K562 (cell line): ENCODE results near the gene TAF12. TPM values are rescaled to one million over a fixed set of nuclear protein-coding genes. Genes with fewer than 3 reads are reported as not detected.
A peak's percentile ranks its signal among the peaks of the same experiment; 100 is the strongest.

Source experiments
- ARNT ChIP-seq, 2 experiments: fragments of 450-650 bp; IDR thresholded peaks; 2 replicates each; pipeline ENCODE4 v1.6.1; 2016; ENCODE audit warnings: mild to moderate bottlenecking in 1 of 2
- BCL6 ChIP-seq: fragments of 250-450 bp; sonication (Bioruptor Pico); IDR thresholded peaks from 2 replicates; pipeline ENCODE4 v1.4.0; 2020
- DNMT1 ChIP-seq: fragments of 450-650 bp; IDR thresholded peaks from 2 replicates; pipeline ENCODE4 v1.6.1; 2016; ENCODE audit warnings: antibody characterized with exemption, mild to moderate bottlenecking
- ETV5 ChIP-seq: sonication (generic); formaldehyde crosslinking; IDR thresholded peaks from 2 replicates; pipeline ENCODE4 v1.4.0; 2020; ENCODE audit warnings: low read depth, mild to moderate bottlenecking, missing genetic modification reagents
- ETV6 ChIP-seq, 3 experiments: fragments of 150-350 bp in 1 of 3; sonication (generic) in 1 of 3; formaldehyde crosslinking in 1 of 3; IDR thresholded peaks; 2 replicates each; pipeline versions ENCODE4 v1.6.1 to v1.8.0; 2014 to 2022; ENCODE audit warnings: borderline replicate concordance in 2 of 3, low read depth in 2 of 3, antibody characterized with exemption in 1 of 3, low read length in 1 of 3, mild to moderate bottlenecking in 1 of 3, missing genetic modification reagents in 1 of 3
- FOSL1 ChIP-seq: fragments of 200-800 bp; sonication (Bioruptor generic); conservative IDR thresholded peaks from 2 replicates; pipeline ENCODE4 v1.6.1; 2016; ENCODE audit warnings: missing genetic modification characterization, missing compliant biosample characterization
- GABPA ChIP-seq: fragments of 200-800 bp; sonication (Bioruptor generic); conservative IDR thresholded peaks from 2 replicates; pipeline ENCODE4 v1.6.1; 2016; ENCODE audit warnings: low read depth, missing genetic modification characterization, missing compliant biosample characterization
- GATAD2B ChIP-seq: fragments of 450-650 bp; IDR thresholded peaks from 2 replicates; pipeline ENCODE4 v1.6.1; 2017; ENCODE audit warnings: mild to moderate bottlenecking, borderline replicate concordance
- KLF1 ChIP-seq: fragments of 450-650 bp; IDR thresholded peaks from 2 replicates; pipeline ENCODE4 v1.6.1; 2016; ENCODE audit warnings: missing genetic modification characterization, missing compliant biosample characterization
- NCOA4 ChIP-seq: fragments of 450-650 bp; IDR thresholded peaks from 2 replicates; pipeline ENCODE4 v1.6.1; 2018; ENCODE audit warnings: mild to moderate bottlenecking; ENCODE audit not compliant: partially characterized antibody
- NFE2L1 ChIP-seq: fragments of 450-650 bp; IDR thresholded peaks from 2 replicates; pipeline ENCODE4 v1.6.1; 2016; ENCODE audit warnings: missing genetic modification characterization, low read depth, mild to moderate bottlenecking, missing compliant biosample characterization, moderate library complexity, borderline replicate concordance
- NRF1 ChIP-seq, 2 experiments: fragments of 450-650 bp; IDR thresholded peaks in 1 of 2; conservative IDR thresholded peaks in 1 of 2; 2 replicates each; pipeline ENCODE4 v1.6.1; 2014; ENCODE audit warnings: mild to moderate bottlenecking in 2 of 2
- POLR2AphosphoS2 ChIP-seq: IDR thresholded peaks from 2 replicates; pipeline ENCODE4 v1.6.1; 2012; ENCODE audit warnings: low read length, improper control_type of control experiment
- POLR2B ChIP-seq: fragments of 450-650 bp; IDR thresholded peaks from 2 replicates; pipeline ENCODE4 v1.6.1; 2018; ENCODE audit warnings: low read depth; ENCODE audit not compliant: partially characterized antibody
- POLR2H ChIP-seq: IDR thresholded peaks from 2 replicates; pipeline ENCODE4 v1.6.1; 2016; ENCODE audit warnings: missing genetic modification characterization, low read depth, mild to moderate bottlenecking, control low read depth, missing compliant biosample characterization, moderate library complexity
- PTRF ChIP-seq: fragments of 450-650 bp; IDR thresholded peaks from 2 replicates; pipeline ENCODE4 v1.6.1; 2016; ENCODE audit warnings: mild to moderate bottlenecking, missing genetic modification characterization, missing compliant biosample characterization
- RBM17 ChIP-seq: fragments of 200-400 bp; formaldehyde crosslinking; IDR thresholded peaks from 2 replicates; pipeline ENCODE4 v1.6.1; 2017; ENCODE audit warnings: low read depth, mild to moderate bottlenecking, low read length, borderline replicate concordance
- RBM25 ChIP-seq: fragments of 200-400 bp; formaldehyde crosslinking; IDR thresholded peaks from 2 replicates; pipeline ENCODE4 v1.6.1; 2018; ENCODE audit warnings: low read length, low read depth, moderate library complexity; ENCODE audit not compliant: severe bottlenecking
- SP1 ChIP-seq: sonication (generic); formaldehyde crosslinking; IDR thresholded peaks from 2 replicates; pipeline ENCODE4 v1.8.1; 2022; ENCODE audit warnings: mild to moderate bottlenecking, missing genetic modification reagents
- SP2 ChIP-seq: IDR thresholded peaks from 2 replicates; pipeline ENCODE4 v1.6.1; 2011; ENCODE audit warnings: mild to moderate bottlenecking, low read depth, low read length, moderate library complexity; ENCODE audit not compliant: poor library complexity, severe bottlenecking; ENCODE audit errors: extremely low read depth
- TFAM ChIP-seq: fragments of 250-450 bp; sonication (Bioruptor Pico); conservative IDR thresholded peaks from 2 replicates; pipeline ENCODE4 v1.5.0; 2021; ENCODE audit warnings: mild to moderate bottlenecking, moderate library complexity
- TGIF2 ChIP-seq: sonication (generic); formaldehyde crosslinking; IDR thresholded peaks from 2 replicates; pipeline ENCODE4 v1.8.1; 2022; ENCODE audit warnings: mild to moderate bottlenecking, missing genetic modification reagents, moderate library complexity
- U2AF2 ChIP-seq: fragments of 200-400 bp; formaldehyde crosslinking; optimal IDR thresholded peaks from 2 replicates; pipeline ENCODE3; 2017; ENCODE audit warnings: low read depth, mild to moderate bottlenecking, low read length
- XRCC3 ChIP-seq: fragments of 450-650 bp; IDR thresholded peaks from 2 replicates; pipeline ENCODE4 v1.6.1; 2017; ENCODE audit warnings: mild to moderate bottlenecking, moderate library complexity
- ZKSCAN1 ChIP-seq: fragments of 150-350 bp; IDR thresholded peaks from 2 replicates; pipeline ENCODE4 v1.6.1; 2016; ENCODE audit warnings: low read depth, low read length
- ZNF175 ChIP-seq: fragments of 200-800 bp; sonication (Bioruptor generic); IDR thresholded peaks from 2 replicates; pipeline ENCODE4 v1.6.1; 2016; ENCODE audit warnings: low read depth, mild to moderate bottlenecking, missing genetic modification characterization, missing compliant biosample characterization
- ZNF24 ChIP-seq: fragments of 450-650 bp; IDR thresholded peaks from 2 replicates; pipeline ENCODE4 v1.6.1; 2016
- ZNF785 ChIP-seq: fragments of 250-450 bp; sonication (Bioruptor Pico); IDR thresholded peaks from 2 replicates; pipeline ENCODE4 v1.4.0; 2020; ENCODE audit warnings: mild to moderate bottlenecking
- ZSCAN32 ChIP-seq: fragments of 450-650 bp; formaldehyde crosslinking; IDR thresholded peaks from 2 replicates; pipeline ENCODE4 v1.4.0; 2020; ENCODE audit warnings: mild to moderate bottlenecking, moderate library complexity
- polyA plus RNA-seq, 8 experiments: library from polyadenylated mRNA; depleted of rRNA in 4 of 8; stranded (reverse) in 5 of 8; unstranded in 3 of 8; fragments of >200 nt; fragmentation: Nextera tagmentation in 2 of 8; fragmentation: Illumina TruSeq in 1 of 8; extraction: Ambion mirVana in 2 of 8; extraction: Trizol in 1 of 8; gene quantifications; 2 replicates each; pipeline versions ENCODE4 v1.2.1 to v1.2.3, GENCODE V29; 2011 to 2014; ENCODE audit warnings: inconsistent platforms in 1 of 8, missing spikeins in 1 of 8
- total RNA-seq, 7 experiments: library from RNA; depleted of rRNA in 6 of 7; stranded (reverse); fragments of >200 nt in 6 of 7; fragmentation: Illumina TruSeq in 2 of 7; extraction: Trizol in 2 of 7; gene quantifications; 2 replicates each; pipeline versions ENCODE4 v1.2.1 to v1.2.3, GENCODE V29; 2011 to 2021; ENCODE audit warnings: low replicate concordance in 1 of 7
- TF ChIP-seq, protein P1 (sequence below): fragments of 450-650 bp; formaldehyde crosslinking; IDR thresholded peaks from 2 replicates; pipeline ENCODE4 v1.4.0; 2022; ENCODE audit warnings: missing genetic modification characterization

TAF12 gene
- total and polyA plus RNA-seq, 9 of the 15 experiments (the other 6 are each of a cell fraction or from before 2014, with no cell fraction given): 31.6 to 89.0 (median 50.5) TPM

DNA sequence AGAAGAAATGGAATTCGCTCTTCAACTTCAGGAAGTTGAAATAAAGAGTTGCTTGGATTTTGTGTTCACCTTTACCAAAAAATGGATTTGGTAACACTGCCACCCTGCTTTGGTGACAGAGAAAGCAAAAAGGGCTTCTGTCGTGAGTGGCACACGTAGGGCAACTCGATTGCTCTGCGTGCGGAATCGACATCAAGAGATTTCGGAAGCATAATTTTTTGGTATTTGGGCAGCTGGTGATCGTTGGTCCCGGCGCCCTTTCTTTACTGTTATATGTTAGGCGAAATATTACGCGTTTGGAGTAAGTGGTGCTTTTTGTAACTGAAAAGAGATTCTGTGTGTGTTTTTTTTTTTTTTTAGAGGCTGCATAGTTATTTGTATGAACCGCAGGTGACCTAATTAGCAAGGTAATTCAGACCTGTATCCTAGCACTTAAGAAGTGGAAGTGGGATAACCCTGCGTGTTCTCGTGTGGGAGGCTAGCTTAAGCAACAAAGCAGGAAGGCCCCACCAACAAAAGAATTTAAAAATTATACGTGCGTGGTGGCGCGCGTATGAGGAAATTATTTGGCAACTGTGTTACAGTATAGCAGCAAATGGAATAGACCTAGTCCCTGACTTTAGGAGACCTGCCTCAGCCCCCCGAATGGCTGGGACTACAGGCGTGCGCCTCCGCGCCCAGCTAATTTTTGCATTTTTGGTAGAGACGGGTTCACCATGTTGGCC, 5.8 kb upstream of the TAF12 start, which contains the start of gene RNU11 (continued):
- TF ChIP-seq RBM17 (no peak), GABPA (tag) (peak; percentile 84), SP2 (peak; percentile 41), POLR2AphosphoS2 (peak; percentile 100), NCOA4 (peak; percentile 100), KLF1 (peak; percentile 11; the same call in 1 of the 2 replicates), U2AF2 (no peak), FOSL1 (tag) (peak; percentile 92), PTRF (tag) (peak; percentile 74), TFAM (CRISPR knock-in tag) (no peak), ETV5 (CRISPR knock-in tag) (no peak; the same call in none of the 2 replicates), ZNF24 (peak; percentile 93), ARNT (IDR thresholded peaks at IDR 0.05) (peak; percentile 99), TGIF2 (CRISPR knock-in tag) (peak; percentile 99), ZKSCAN1 (peak; percentile 91), NRF1 (conservative IDR thresholded peaks at IDR 0.05 in 1 of 2, IDR thresholded peaks at IDR 0.05 in 1 of 2) (no peak; a peak in 1 of 4 replicates), BCL6 (CRISPR knock-in tag) (peak; percentile 88; the same call in 1 of the 2 replicates), NFE2L1 (tag) (no peak), GATAD2B (peak; percentile 97), XRCC3 (no peak; the same call in 1 of the 2 replicates), DNMT1 (0 out of 2 replicates have a peak, but pooled peaks have one; percentile 51), ETV6 (IDR thresholded peaks at IDR 0.05; ENCODE audit: borderline replicate concordance in 1 of 2, low read depth in 2 of 2, low read length in 1 of 2) (peak; percentile 79 to 94), ETV6 (CRISPR knock-in tag; IDR thresholded peaks at IDR 0.05; ENCODE audit: borderline replicate concordance) (peak; percentile 85), POLR2B (peak; percentile 100), ZNF175 (CRISPR knock-in tag) (peak; percentile 93), ZNF785 (CRISPR knock-in tag) (no peak), POLR2H (tag) (peak; percentile 100), ZSCAN32 (CRISPR knock-in tag) (peak; percentile 99), SP1 (CRISPR knock-in tag) (peak; percentile 99), RBM25 (no peak)
- TF ChIP-seq, protein P1, sequence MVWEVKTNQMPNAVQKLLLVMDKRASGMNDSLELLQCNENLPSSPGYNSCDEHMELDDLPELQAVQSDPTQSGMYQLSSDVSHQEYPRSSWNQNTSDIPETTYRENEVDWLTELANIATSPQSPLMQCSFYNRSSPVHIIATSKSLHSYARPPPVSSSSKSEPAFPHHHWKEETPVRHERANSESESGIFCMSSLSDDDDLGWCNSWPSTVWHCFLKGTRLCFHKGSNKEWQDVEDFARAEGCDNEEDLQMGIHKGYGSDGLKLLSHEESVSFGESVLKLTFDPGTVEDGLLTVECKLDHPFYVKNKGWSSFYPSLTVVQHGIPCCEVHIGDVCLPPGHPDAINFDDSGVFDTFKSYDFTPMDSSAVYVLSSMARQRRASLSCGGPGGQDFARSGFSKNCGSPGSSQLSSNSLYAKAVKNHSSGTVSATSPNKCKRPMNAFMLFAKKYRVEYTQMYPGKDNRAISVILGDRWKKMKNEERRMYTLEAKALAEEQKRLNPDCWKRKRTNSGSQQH: peak; percentile 100
